ENCODE results near the gene MRPL4.

MRPL4 gene

GRCh38 chr19:10227026-10227971 lies 24.7 kb upstream of the MRPL4 start:
- Histone ChIP-seq H3K9me3 (no peaks in the 10 kb centered on the region), H3K4me1 (no peaks in the 10 kb centered on the region), H3K27me3 (no peaks in the 10 kb centered on the region), H3K36me3 (no peaks in the 10 kb centered on the region), H3K4me3 (ENCODE audit: low read depth, low read length) (no peak overlapping the region)
- 0 out of 2 replicates have a peak, but pooled peaks have one; percentile 18 for TF ChIP-seq CTCF (IDR thresholded peaks at IDR 0.05; ENCODE audit: low read depth, low read length)
- DNase-seq, result no peak

GRCh38 chr19:10228393-10228792 lies 23.6 kb upstream of the MRPL4 start:
- TF ChIP-seq CTCF (IDR thresholded peaks at IDR 0.05; ENCODE audit: low read depth, low read length), result no peak
- H3K36me3 ChIP-seq, result no peaks in the 10 kb centered on the region

GRCh38 chr19:10228920-10229319 lies 23.1 kb upstream of the MRPL4 start:
- TF ChIP-seq CTCF (IDR thresholded peaks at IDR 0.05; ENCODE audit: low read depth, low read length), result peak; percentile 65
- no peaks in the 10 kb centered on the region for H3K36me3 ChIP-seq
- no peaks in the 10 kb centered on the region for H3K27me3 ChIP-seq
- no peak overlapping the region for H3K4me3 ChIP-seq (ENCODE audit: low read depth, low read length)
- DNase-seq, result peak; percentile 62
- H3K4me1 ChIP-seq, result no peaks in the 10 kb centered on the region
- H3K9me3 ChIP-seq, result no peaks in the 10 kb centered on the region

More at GRCh38 chr19:10228393-10228792, 23.6 kb upstream of the MRPL4 start:
- Histone ChIP-seq H3K9me3 (no peaks in the 10 kb centered on the region), H3K4me1 (no peaks in the 10 kb centered on the region), H3K4me3 (ENCODE audit: low read depth, low read length) (no peak overlapping the region), H3K27me3 (no peaks in the 10 kb centered on the region)
- no peak for DNase-seq

- no peaks in the 10 kb centered on the region for H3K4me1 ChIP-seq
- no peak for TF ChIP-seq CTCF (IDR thresholded peaks at IDR 0.05; ENCODE audit: low read depth, low read length)
- no peaks in the 10 kb centered on the region for H3K36me3 ChIP-seq
- H3K4me3 ChIP-seq (ENCODE audit: low read depth, low read length), result peak overlapping the region; percentile 85
- H3K27me3 ChIP-seq, result no peaks in the 10 kb centered on the region
- no peaks in the 10 kb centered on the region for H3K9me3 ChIP-seq
- peak; percentile 30 for DNase-seq
Measured at GRCh38 chr19:10230173-10230860, 21.7 kb upstream of the MRPL4 start.

GRCh38 chr19:10230861-10231611 lies 21.0 kb upstream of the MRPL4 start, which contains the start of gene S1PR2:
Gene S1PR2 (minus strand): TSS chr19:10231331. CDS start chr19:10224905, 6,426 bp downstream.
- Histone ChIP-seq H3K27me3 (no peaks in the 10 kb centered on the region), H3K9me3 (no peaks in the 10 kb centered on the region), H3K4me1 (peaks cover 4% of the 10 kb centered on the region; the same call in 1 of the 2 replicates), H3K36me3 (no peaks in the 10 kb centered on the region), H3K4me3 (ENCODE audit: low read depth, low read length) (peak within 1 kb of the TSS; percentile 85)
- DNase-seq, result peak; percentile 90
- no peak for TF ChIP-seq CTCF (IDR thresholded peaks at IDR 0.05; ENCODE audit: low read depth, low read length)

All from BE2C (cell line).